Measurements from ENCODE around the gene GRB2. TPM values are rescaled to one million over a fixed set of nuclear protein-coding genes. Genes with fewer than 3 reads are reported as not detected.
A peak's percentile ranks its signal among the peaks of the same experiment; 100 is the strongest.

GRB2 gene
- total and polyA plus RNA-seq, 4 donors, result 51.0 to 198 (median 114) TPM

GRCh38 chr17:75307957-75308731, 97.3 kb downstream of the GRB2 start:
- no peaks in the 10 kb centered on the region for H3K9me3 ChIP-seq (ENCODE audit: control insufficient read depth in 4 of 4, insufficient read depth in 3 of 4, low read length in 3 of 4)
- TF ChIP-seq, protein P1, sequence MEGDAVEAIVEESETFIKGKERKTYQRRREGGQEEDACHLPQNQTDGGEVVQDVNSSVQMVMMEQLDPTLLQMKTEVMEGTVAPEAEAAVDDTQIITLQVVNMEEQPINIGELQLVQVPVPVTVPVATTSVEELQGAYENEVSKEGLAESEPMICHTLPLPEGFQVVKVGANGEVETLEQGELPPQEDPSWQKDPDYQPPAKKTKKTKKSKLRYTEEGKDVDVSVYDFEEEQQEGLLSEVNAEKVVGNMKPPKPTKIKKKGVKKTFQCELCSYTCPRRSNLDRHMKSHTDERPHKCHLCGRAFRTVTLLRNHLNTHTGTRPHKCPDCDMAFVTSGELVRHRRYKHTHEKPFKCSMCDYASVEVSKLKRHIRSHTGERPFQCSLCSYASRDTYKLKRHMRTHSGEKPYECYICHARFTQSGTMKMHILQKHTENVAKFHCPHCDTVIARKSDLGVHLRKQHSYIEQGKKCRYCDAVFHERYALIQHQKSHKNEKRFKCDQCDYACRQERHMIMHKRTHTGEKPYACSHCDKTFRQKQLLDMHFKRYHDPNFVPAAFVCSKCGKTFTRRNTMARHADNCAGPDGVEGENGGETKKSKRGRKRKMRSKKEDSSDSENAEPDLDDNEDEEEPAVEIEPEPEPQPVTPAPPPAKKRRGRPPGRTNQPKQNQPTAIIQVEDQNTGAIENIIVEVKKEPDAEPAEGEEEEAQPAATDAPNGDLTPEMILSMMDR (IDR thresholded peaks at IDR 0.05; ENCODE audit: control extremely low read depth, extremely low read depth), result no peak
- H3K4me3 ChIP-seq, result no peak overlapping the region
- DNase-seq (no peak), ATAC-seq (ENCODE audit: insufficient read depth, low FRiP score) (no peak)
- H3K27ac ChIP-seq (ENCODE audit: low read depth in 1 of 2, low read length in 1 of 2), result peak overlapping the region in 1 of 2 donors; percentile 47
- no peaks in the 10 kb centered on the region for H3K4me1 ChIP-seq (ENCODE audit: control insufficient read depth in 5 of 5, insufficient read depth in 5 of 5, low read length in 5 of 5)
- H3K36me3 ChIP-seq (ENCODE audit: control insufficient read depth in 4 of 4, insufficient read depth in 4 of 4, low read length in 4 of 4), result no peaks in the 10 kb centered on the region
- no peaks in the 10 kb centered on the region for H3K27me3 ChIP-seq (ENCODE audit: control insufficient read depth in 3 of 3, insufficient read depth in 3 of 3, low read length in 2 of 3)
- 69 to 75% methylated on average over 13 of the region's 13 CpGs for WGBS, 2 donors
- no peak overlapping the region for H3K9ac ChIP-seq (ENCODE audit: insufficient read depth in 1 of 2, low read length in 2 of 2)

DNA sequence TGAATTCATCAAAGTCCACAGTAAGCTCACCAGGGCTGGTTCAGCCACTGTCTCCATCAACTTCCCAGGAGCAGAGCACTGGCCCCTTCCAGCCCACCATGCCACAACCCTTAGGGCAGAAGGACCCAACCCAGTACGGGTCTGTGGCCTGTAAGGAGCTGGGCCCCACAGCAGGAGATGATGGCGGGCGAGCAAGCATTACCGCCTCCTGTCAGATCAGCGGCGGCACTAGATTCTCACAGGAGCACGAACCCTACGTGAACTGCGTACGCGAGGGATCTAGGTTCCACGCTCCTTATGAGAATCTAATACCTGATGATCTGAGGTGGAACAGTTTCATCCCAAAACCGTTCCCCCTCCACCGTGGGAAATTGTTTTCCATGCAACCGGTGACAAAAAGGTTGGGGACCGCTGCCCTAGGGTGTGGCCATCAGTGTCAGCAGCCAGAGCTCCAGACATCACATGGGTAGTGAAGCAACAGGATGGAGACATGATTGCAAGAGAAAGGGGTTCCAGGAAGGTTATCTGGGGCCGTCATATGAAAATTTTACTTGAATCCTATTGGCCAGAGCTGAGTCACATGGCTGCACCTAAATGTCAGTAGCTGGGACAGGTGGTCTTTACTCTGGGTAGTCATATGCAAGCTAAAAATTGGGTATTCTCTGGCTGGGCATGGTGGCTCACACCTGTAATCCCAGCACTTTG, 103.8 kb downstream of the GRB2 start:
- TF ChIP-seq, protein P1 (IDR thresholded peaks at IDR 0.05; ENCODE audit: control extremely low read depth, extremely low read depth), result no peak
- Histone ChIP-seq H3K4me1 (ENCODE audit: control insufficient read depth in 5 of 5, insufficient read depth in 5 of 5, low read length in 5 of 5) (no peaks in the 10 kb centered on the region), H3K36me3 (ENCODE audit: control insufficient read depth in 4 of 4, insufficient read depth in 4 of 4, low read length in 4 of 4) (no peaks in the 10 kb centered on the region), H3K9me3 (ENCODE audit: control insufficient read depth in 4 of 4, insufficient read depth in 3 of 4, low read length in 3 of 4) (no peaks in the 10 kb centered on the region), H3K27me3 (ENCODE audit: control insufficient read depth in 3 of 3, insufficient read depth in 3 of 3, low read length in 2 of 3) (no peaks in the 10 kb centered on the region), H3K4me3 (no peak overlapping the region), H3K27ac (ENCODE audit: low read depth in 1 of 2, low read length in 1 of 2) (no peak overlapping the region), H3K9ac (ENCODE audit: insufficient read depth in 1 of 2, low read length in 2 of 2) (no peak overlapping the region)
- DNase-seq, result no peak
- no peak for ATAC-seq (ENCODE audit: insufficient read depth, low FRiP score)
- 64 to 83% methylated on average over 17 of the region's 17 CpGs for WGBS, 2 donors

DNA sequence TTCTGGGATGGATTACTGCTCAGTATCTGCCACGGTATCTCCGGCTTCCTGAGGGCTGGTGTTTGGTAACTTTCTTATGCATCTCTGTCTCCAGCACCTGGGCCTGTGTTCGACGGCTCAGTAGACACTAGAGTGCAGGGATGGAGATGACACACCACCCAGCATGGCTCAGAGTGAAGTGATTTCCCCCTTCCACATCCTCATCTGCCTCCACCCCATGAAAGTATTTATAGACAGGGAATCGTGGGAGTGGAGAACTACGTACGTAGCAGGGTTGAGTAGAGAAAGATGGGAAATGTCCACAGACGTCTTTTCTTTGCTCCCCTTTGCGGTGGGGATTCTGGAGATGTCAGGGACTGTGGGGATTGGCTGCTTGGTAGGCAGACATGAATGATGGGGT, 104.4 kb downstream of the GRB2 start:
- H3K4me3 ChIP-seq, result no peak overlapping the region
- no peaks in the 10 kb centered on the region for H3K36me3 ChIP-seq (ENCODE audit: control insufficient read depth in 4 of 4, insufficient read depth in 4 of 4, low read length in 4 of 4)
- H3K4me1 ChIP-seq (ENCODE audit: control insufficient read depth in 5 of 5, insufficient read depth in 5 of 5, low read length in 5 of 5), result no peaks in the 10 kb centered on the region
- H3K27me3 ChIP-seq (ENCODE audit: control insufficient read depth in 3 of 3, insufficient read depth in 3 of 3, low read length in 2 of 3), result no peaks in the 10 kb centered on the region
- TF ChIP-seq, protein P1 (IDR thresholded peaks at IDR 0.05; ENCODE audit: control extremely low read depth, extremely low read depth), result no peak
- ATAC-seq (ENCODE audit: insufficient read depth, low FRiP score), result no peak
- DNase-seq, result no peak
- H3K9ac ChIP-seq (ENCODE audit: insufficient read depth in 1 of 2, low read length in 2 of 2), result no peak overlapping the region
- no peaks in the 10 kb centered on the region for H3K9me3 ChIP-seq (ENCODE audit: control insufficient read depth in 4 of 4, insufficient read depth in 3 of 4, low read length in 3 of 4)
- no peak overlapping the region for H3K27ac ChIP-seq (ENCODE audit: low read depth in 1 of 2, low read length in 1 of 2)
- WGBS, 2 donors, result 71 to 78% methylated on average over 9 of the region's 9 CpGs

Data from lung (tissue), 12 donors.